Suprapubic skin (tissue), 4 donors: Measurements from ENCODE around the gene CMPK2.

Experiments
- CTCF ChIP-seq, 2 donors: fragments of 200-600 bp in 1 of 2; fragments of 450-650 bp in 1 of 2; sonication (generic) in 1 of 2; IDR thresholded peaks; one replicate each; pipeline ENCODE4 v1.5.1; 2016 to 2019; ENCODE audit warnings: antibody characterized with exemption in 2 of 2, mild to moderate bottlenecking in 1 of 2, moderate library complexity in 1 of 2
- EP300 ChIP-seq: sonication (generic); formaldehyde crosslinking; IDR thresholded peaks from one replicate; pipeline ENCODE4 v1.6.1; 2017; ENCODE audit warnings: antibody characterized with exemption
- POLR2A ChIP-seq, 2 donors: fragments of 450-650 bp; IDR thresholded peaks; one replicate each; pipeline ENCODE4 v1.6.1; 2017; ENCODE audit warnings: antibody characterized with exemption in 2 of 2, mild to moderate bottlenecking in 2 of 2, moderate library complexity in 2 of 2
- POLR2AphosphoS5 ChIP-seq, 3 donors: sonication (generic); formaldehyde crosslinking; IDR thresholded peaks; one replicate each; pipeline ENCODE4 v1.6.1; 2017; ENCODE audit warnings: antibody characterized with exemption in 3 of 3

- TF ChIP-seq CTCF (IDR thresholded peaks at IDR 0.05), result no peak
- TF ChIP-seq POLR2AphosphoS5 (IDR thresholded peaks at IDR 0.05), result no peak
- TF ChIP-seq POLR2A (IDR thresholded peaks at IDR 0.05), result no peak
- no peak for TF ChIP-seq EP300
Measured at GRCh38 chr2:6820236-6820635, 45.5 kb downstream of the CMPK2 start.
